Activated T-cell treated with anti-CD3 and anti-CD28 coated beads, Interleukin-2, amount 50 U/mL, for 24 hours (primary cell): ENCODE results near the gene RBM10.

Source experiments
- DNase-seq: peaks from one replicate; pipeline ENCODE4 v3.0.0-alpha.2; 2020
- H3K27ac Mint-ChIP-seq: 2 replicates; pipeline ENCODE4 v1.8.0; 2020; ENCODE audit warnings: mild to moderate bottlenecking, mixed read lengths
- H3K27me3 Mint-ChIP-seq: 2 replicates; pipeline ENCODE4 v1.8.0; 2020; ENCODE audit warnings: mixed read lengths
- H3K36me3 Mint-ChIP-seq: 2 replicates; pipeline ENCODE4 v1.8.0; 2020; ENCODE audit warnings: low read depth, mixed read lengths
- H3K4me1 Mint-ChIP-seq: 2 replicates; pipeline ENCODE4 v1.8.0; 2020; ENCODE audit warnings: low read depth, mixed read lengths
- H3K4me3 Mint-ChIP-seq: 2 replicates; pipeline ENCODE4 v1.8.0; 2020; ENCODE audit warnings: mild to moderate bottlenecking, moderate library complexity, mixed read lengths
- H3K9me3 Mint-ChIP-seq: 2 replicates; pipeline ENCODE4 v1.8.0; 2020; ENCODE audit warnings: mixed read lengths

The RBM10 gene

GRCh38 chrX:47168495-47169073 lies 23.6 kb downstream of the RBM10 start:
- DNase-seq = no peak
- Mint-ChIP-seq H3K36me3 (peaks cover 53% of the 10 kb centered on the region), H3K4me3 (no peak overlapping the region), H3K27ac (peak overlapping the region; percentile 42), H3K9me3 (no peaks in the 10 kb centered on the region), H3K4me1 (peaks cover 4% of the 10 kb centered on the region), H3K27me3 (peaks cover 23% of the 10 kb centered on the region)

DNA sequence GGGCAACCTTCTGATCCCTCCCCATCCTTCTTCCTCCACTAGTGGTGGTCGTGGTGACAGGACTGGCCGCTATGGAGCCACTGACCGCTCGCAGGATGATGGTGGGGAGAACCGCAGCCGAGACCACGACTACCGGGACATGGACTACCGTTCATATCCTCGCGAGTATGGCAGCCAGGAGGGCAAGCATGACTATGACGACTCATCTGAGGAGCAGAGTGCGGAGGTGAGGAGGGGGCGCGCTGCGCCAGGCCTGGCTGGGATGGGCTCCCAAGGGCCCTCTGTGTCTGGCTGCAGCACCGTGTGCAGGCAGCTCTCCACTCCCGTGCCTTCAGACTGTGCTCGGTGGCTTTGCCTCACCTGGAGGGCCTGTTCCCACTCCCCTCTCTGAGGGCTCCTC lies 24.3 kb downstream of the RBM10 start:
- peaks cover 4% of the 10 kb centered on the region for H3K4me1 Mint-ChIP-seq
- no peaks in the 10 kb centered on the region for H3K9me3 Mint-ChIP-seq
- no peak for DNase-seq
- no peak overlapping the region for H3K4me3 Mint-ChIP-seq
- H3K27me3 Mint-ChIP-seq = peaks cover 23% of the 10 kb centered on the region
- H3K27ac Mint-ChIP-seq = no peak overlapping the region
- H3K36me3 Mint-ChIP-seq = peaks cover 54% of the 10 kb centered on the region

GRCh38 chrX:47169726-47170515 lies 24.9 kb downstream of the RBM10 start:
- peaks cover 29% of the 10 kb centered on the region for H3K27me3 Mint-ChIP-seq
- peaks cover 1% of the 10 kb centered on the region for H3K4me1 Mint-ChIP-seq
- H3K9me3 Mint-ChIP-seq = no peaks in the 10 kb centered on the region
- H3K4me3 Mint-ChIP-seq = no peak overlapping the region
- no peak for DNase-seq
- no peak overlapping the region for H3K27ac Mint-ChIP-seq
- H3K36me3 Mint-ChIP-seq = peaks cover 53% of the 10 kb centered on the region

DNA sequence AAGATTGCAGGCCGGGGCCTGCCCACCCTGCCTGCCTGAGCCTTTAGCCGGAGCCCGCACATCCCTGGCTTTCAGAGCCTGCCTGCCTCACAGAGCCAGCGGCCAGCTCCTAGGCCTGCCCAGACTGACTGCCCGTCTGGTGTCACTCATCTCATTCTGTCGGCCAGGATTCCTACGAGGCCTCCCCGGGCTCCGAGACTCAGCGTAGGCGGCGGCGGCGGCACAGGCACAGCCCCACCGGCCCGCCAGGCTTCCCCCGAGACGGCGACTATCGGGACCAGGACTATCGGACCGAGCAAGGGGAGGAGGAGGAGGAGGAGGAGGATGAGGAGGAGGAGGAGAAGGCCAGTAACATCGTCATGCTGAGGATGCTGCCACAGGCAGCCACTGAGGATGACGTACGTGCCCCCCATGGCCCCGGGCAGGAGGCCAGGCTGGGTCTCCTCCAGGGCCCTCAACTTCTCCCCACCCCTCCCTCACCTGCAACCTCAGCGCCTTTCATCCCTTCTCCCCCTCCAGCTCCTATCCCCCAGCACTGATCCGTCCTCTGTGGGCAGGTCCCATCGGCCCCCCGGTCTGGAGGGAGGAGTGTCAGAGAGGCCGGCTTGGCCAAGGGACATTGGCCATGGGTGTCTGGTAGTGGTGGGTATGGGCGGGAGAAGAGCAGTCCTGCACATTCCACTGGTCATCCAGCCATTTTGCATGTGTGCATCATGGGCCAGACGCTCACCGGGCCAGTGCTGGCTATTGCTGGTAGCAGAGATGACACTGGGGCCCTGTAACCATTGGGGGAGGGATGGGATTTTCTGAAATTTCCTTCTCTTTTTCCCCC lies 26.1 kb downstream of the RBM10 start:
- no peak overlapping the region for H3K4me3 Mint-ChIP-seq
- H3K9me3 Mint-ChIP-seq = no peaks in the 10 kb centered on the region

GRCh38 chrX:47171996-47172395 lies 27.0 kb downstream of the RBM10 start:
- peaks cover 1% of the 10 kb centered on the region for H3K4me1 Mint-ChIP-seq
- H3K27ac Mint-ChIP-seq = no peak overlapping the region
- H3K27me3 Mint-ChIP-seq = peaks cover 44% of the 10 kb centered on the region
- no peak for DNase-seq
- no peaks in the 10 kb centered on the region for H3K9me3 Mint-ChIP-seq
- H3K36me3 Mint-ChIP-seq = peaks cover 70% of the 10 kb centered on the region
- no peak overlapping the region for H3K4me3 Mint-ChIP-seq

More for the DNA sequence above, 26.1 kb downstream of the RBM10 start:
- no peak overlapping the region for H3K27ac Mint-ChIP-seq
- peaks cover 1% of the 10 kb centered on the region for H3K4me1 Mint-ChIP-seq
- H3K36me3 Mint-ChIP-seq = peaks cover 61% of the 10 kb centered on the region
- peaks cover 36% of the 10 kb centered on the region for H3K27me3 Mint-ChIP-seq
- DNase-seq = no peak

DNA sequence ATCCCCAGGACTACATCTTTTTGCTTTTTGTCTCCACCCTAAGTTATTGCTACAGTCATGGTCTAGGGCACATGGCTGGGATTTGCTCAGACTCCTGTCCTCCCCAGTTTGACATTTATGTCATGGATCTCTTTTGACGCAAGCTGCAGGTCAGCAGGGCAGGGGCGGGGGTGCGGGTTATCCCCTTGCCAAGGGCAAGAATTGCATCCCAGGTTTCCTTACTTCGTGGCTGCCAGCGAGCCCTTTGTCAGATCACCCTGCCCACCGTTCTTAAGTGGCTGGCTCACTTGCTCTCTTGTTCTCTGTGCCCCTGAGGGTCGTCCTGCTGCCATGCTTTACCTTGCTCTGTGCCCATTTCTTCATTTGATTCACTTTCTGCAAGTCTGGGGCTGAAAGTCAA lies 27.5 kb downstream of the RBM10 start:
- H3K27me3 Mint-ChIP-seq = peaks cover 44% of the 10 kb centered on the region
- H3K9me3 Mint-ChIP-seq = no peaks in the 10 kb centered on the region
- H3K36me3 Mint-ChIP-seq = peaks cover 73% of the 10 kb centered on the region
- H3K27ac Mint-ChIP-seq = no peak overlapping the region
- no peak for DNase-seq
- no peak overlapping the region for H3K4me3 Mint-ChIP-seq
- H3K4me1 Mint-ChIP-seq = peaks cover 1% of the 10 kb centered on the region

DNA sequence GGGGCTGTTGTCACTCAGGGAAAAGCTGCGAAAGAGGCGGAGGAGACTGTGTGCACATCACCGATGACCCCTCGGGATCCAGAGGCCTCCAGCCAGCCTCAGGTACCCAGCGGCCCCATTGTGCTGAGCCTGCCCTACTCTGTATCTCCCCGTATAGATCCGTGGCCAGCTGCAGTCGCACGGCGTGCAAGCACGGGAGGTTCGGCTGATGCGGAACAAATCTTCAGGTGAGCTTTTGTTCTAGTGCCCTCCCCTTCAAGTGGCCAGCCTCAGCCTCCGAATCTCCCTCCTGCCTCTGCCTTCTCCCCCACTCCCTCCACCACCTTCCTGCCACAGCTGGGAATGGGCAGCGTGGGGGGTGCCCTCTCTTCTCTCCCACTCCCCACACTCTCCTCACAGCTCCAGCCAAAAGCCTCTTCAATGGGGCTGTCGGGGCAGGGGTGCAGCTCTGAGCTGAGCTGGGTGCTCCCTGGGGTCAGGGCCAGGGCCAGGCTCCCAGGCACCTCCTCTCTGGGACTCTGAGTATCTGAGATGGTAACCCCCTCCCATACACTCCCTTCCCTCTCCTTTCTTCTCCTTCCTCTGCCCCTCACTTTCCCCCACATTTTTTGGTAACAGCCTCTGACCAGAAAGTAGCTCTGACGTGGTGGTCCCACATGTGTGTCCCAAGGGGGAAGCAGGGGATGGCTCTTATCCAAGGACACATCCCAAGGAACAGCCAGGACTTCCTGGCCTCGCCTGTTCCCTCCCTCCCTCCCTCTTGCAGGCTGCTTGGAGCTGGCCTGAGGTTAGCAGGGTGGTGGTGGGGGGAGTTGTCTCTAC lies 28.2 kb downstream of the RBM10 start:
- Mint-ChIP-seq H3K36me3 (peaks cover 78% of the 10 kb centered on the region), H3K9me3 (no peaks in the 10 kb centered on the region), H3K27ac (peak overlapping the region; percentile 33), H3K27me3 (peaks cover 50% of the 10 kb centered on the region), H3K4me1 (no peaks in the 10 kb centered on the region), H3K4me3 (no peak overlapping the region)
- DNase-seq = no peak

DNA sequence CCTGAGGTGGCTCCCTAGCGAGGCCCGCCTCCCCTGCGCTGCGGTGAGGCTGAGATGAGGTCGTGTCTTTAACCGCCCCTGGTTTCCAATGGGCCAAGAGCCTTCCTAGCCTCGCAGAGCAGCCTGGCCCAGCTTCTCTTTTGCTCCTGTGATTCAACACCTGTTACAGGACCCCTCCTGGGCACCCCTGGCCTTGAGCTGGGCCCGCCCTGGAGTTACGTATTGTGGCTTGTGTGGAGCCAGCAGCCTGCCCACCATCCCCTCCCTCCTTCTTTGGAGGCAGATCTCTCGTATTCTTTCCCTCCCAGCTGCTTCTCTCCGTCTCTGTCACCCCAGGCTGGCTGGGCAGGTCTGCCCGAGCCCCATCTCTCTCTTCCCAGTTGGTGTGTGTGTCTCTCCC lies 29.4 kb downstream of the RBM10 start:
- DNase-seq = no peak
- no peaks in the 10 kb centered on the region for H3K9me3 Mint-ChIP-seq
- H3K27me3 Mint-ChIP-seq = peaks cover 47% of the 10 kb centered on the region
- no peak overlapping the region for H3K4me3 Mint-ChIP-seq
- no peaks in the 10 kb centered on the region for H3K4me1 Mint-ChIP-seq
- peaks cover 79% of the 10 kb centered on the region for H3K36me3 Mint-ChIP-seq
- H3K27ac Mint-ChIP-seq = no peak overlapping the region

- Mint-ChIP-seq H3K9me3 (no peaks in the 10 kb centered on the region), H3K4me1 (no peaks in the 10 kb centered on the region), H3K36me3 (peaks cover 77% of the 10 kb centered on the region), H3K27me3 (peaks cover 46% of the 10 kb centered on the region), H3K4me3 (no peak overlapping the region), H3K27ac (no peak overlapping the region)
- no peak for DNase-seq
These were observed 30.0 kb downstream of the RBM10 start for GRCh38 chrX:47174846-47175587.

- Mint-ChIP-seq H3K4me3 (no peak overlapping the region), H3K27ac (no peak overlapping the region), H3K4me1 (no peaks in the 10 kb centered on the region), H3K36me3 (peaks cover 77% of the 10 kb centered on the region), H3K9me3 (no peaks in the 10 kb centered on the region), H3K27me3 (peaks cover 47% of the 10 kb centered on the region)
- DNase-seq = no peak
These were observed 30.6 kb downstream of the RBM10 start for GRCh38 chrX:47175588-47175980.

DNA sequence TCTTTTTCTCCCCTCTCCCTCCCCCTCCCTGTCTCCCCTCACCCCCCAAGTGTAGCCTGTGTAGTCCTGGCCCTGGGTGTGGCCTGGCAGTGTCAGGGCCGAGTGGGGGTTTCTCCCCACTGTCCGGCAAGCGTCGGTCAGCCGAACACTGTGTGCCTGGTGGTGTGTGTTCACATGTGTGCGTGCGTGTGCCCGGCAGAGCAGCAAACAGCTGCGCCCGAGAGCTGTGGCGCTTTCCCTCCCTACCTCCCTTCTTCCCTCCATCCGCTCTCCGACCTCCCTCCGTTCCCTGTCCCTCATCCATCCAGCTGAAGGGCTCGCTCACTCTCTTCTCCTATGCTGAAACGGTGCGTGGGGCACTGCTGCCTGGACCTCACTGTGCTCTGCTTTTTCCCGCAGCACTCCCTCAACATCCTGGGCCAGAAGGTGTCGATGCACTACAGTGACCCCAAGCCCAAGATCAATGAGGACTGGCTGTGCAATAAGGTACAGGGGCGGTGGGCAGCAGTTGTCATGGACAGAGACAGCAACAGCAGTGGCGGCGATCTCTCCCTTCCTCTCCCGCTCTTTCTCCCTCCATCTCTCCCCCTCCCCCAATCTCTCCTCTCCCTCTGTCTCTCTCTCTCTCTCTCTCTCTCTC lies 31.2 kb downstream of the RBM10 start:
- peaks cover 80% of the 10 kb centered on the region for H3K36me3 Mint-ChIP-seq
- H3K4me1 Mint-ChIP-seq = no peaks in the 10 kb centered on the region
- DNase-seq = no peak
- H3K27me3 Mint-ChIP-seq = peaks cover 48% of the 10 kb centered on the region
- H3K9me3 Mint-ChIP-seq = no peaks in the 10 kb centered on the region
- H3K27ac Mint-ChIP-seq = no peak overlapping the region
- no peak overlapping the region for H3K4me3 Mint-ChIP-seq

- no peaks in the 10 kb centered on the region for H3K4me1 Mint-ChIP-seq
- H3K27ac Mint-ChIP-seq = peak overlapping the region; percentile 34
- peaks cover 56% of the 10 kb centered on the region for H3K27me3 Mint-ChIP-seq
- no peaks in the 10 kb centered on the region for H3K9me3 Mint-ChIP-seq
- H3K4me3 Mint-ChIP-seq = no peak overlapping the region
- H3K36me3 Mint-ChIP-seq = peaks cover 82% of the 10 kb centered on the region
- no peak for DNase-seq
These were observed 32.1 kb downstream of the RBM10 start for GRCh38 chrX:47177079-47177478.

GRCh38 chrX:47178337-47178736 lies 33.3 kb downstream of the RBM10 start:
- Mint-ChIP-seq H3K4me1 (no peaks in the 10 kb centered on the region), H3K27me3 (peaks cover 57% of the 10 kb centered on the region), H3K9me3 (no peaks in the 10 kb centered on the region), H3K36me3 (peaks cover 79% of the 10 kb centered on the region), H3K27ac (no peak overlapping the region), H3K4me3 (no peak overlapping the region)
- no peak for DNase-seq
